HG03060 (cell line): Measurements from ENCODE around the gene LRRTM2.
"Not testable (repeated sequence)": the region's sequence is repeated elsewhere in the genome, so short reads cannot be mapped to it uniquely, and the experiment has no call there.

Experiments
- ATAC-seq: cut with Tn5 transposase; IDR thresholded peaks from one replicate; pipeline ENCODE4 v1.9.1; 2021; ENCODE audit warnings: low read depth, moderate number of reproducible peaks; ENCODE audit not compliant: unreplicated experiment

The LRRTM2 gene

GRCh38 chr5:138874771-138875551, at the start of gene LRRTM2:
Gene LRRTM2 (minus strand): TSS chr5:138875335. CDS start chr5:138874911, 424 bp downstream.
- no peak for ATAC-seq

GRCh38 chr5:138922494-138922893, 47.4 kb upstream of the LRRTM2 start:
- no peak for ATAC-seq

GRCh38 chr5:138921362-138921761, 46.2 kb upstream of the LRRTM2 start:
- not testable (repeated sequence) for ATAC-seq

GRCh38 chr5:138920181-138920580, 45.0 kb upstream of the LRRTM2 start:
- no peak for ATAC-seq

- ATAC-seq, result no peak
Measured at GRCh38 chr5:138918686-138919085, 43.6 kb upstream of the LRRTM2 start.

GRCh38 chr5:138914338-138914737, 39.2 kb upstream of the LRRTM2 start:
- no peak for ATAC-seq

GRCh38 chr5:138913773-138914172, 38.6 kb upstream of the LRRTM2 start:
- ATAC-seq, result no peak

- ATAC-seq, result no peak
Measured at GRCh38 chr5:138912093-138912492, 37.0 kb upstream of the LRRTM2 start.

GRCh38 chr5:138911441-138911840, 36.3 kb upstream of the LRRTM2 start:
- no peak for ATAC-seq

GRCh38 chr5:138910546-138911185, 35.5 kb upstream of the LRRTM2 start:
- ATAC-seq, result no peak

GRCh38 chr5:138909734-138910133, 34.6 kb upstream of the LRRTM2 start:
- ATAC-seq, result no peak

- no peak for ATAC-seq
Measured at GRCh38 chr5:138905541-138905940, 30.4 kb upstream of the LRRTM2 start.

GRCh38 chr5:138903130-138903775, 28.1 kb upstream of the LRRTM2 start:
- ATAC-seq, result no peak

GRCh38 chr5:138901716-138902115, 26.6 kb upstream of the LRRTM2 start:
- ATAC-seq, result no peak

GRCh38 chr5:138900281-138900965, 25.3 kb upstream of the LRRTM2 start:
- ATAC-seq, result no peak

- ATAC-seq, result no peak
Measured at GRCh38 chr5:138898742-138899141, 23.6 kb upstream of the LRRTM2 start.

GRCh38 chr5:138898299-138898698, 23.2 kb upstream of the LRRTM2 start:
- no peak for ATAC-seq

- ATAC-seq, result no peak
Measured at GRCh38 chr5:138895918-138896317, 20.8 kb upstream of the LRRTM2 start.

- ATAC-seq, result no peak
Measured at GRCh38 chr5:138890644-138891043, 15.5 kb upstream of the LRRTM2 start.

- no peak for ATAC-seq
Measured at GRCh38 chr5:138889994-138890393, 14.9 kb upstream of the LRRTM2 start.

- no peak for ATAC-seq
Measured at GRCh38 chr5:138884554-138884953, 9.4 kb upstream of the LRRTM2 start.
